GM12891 (cell line): ENCODE results near the gene BMPER.

Experiments
- PAX5 ChIP-seq: IDR thresholded peaks from 2 replicates; pipeline ENCODE4 v1.6.1; 2011; ENCODE audit warnings: low read length, moderate library complexity, mild to moderate bottlenecking; ENCODE audit not compliant: insufficient read depth, severe bottlenecking
- POLR2A ChIP-seq: IDR thresholded peaks from 2 replicates; pipeline ENCODE4 v1.6.1; 2011; ENCODE audit warnings: low read depth, low read length, control low read depth
- POLR2AphosphoS5 ChIP-seq: IDR thresholded peaks from 2 replicates; pipeline ENCODE4 v1.6.1; 2011; ENCODE audit warnings: low read depth, low read length, control low read depth
- POU2F2 ChIP-seq: IDR thresholded peaks from 2 replicates; pipeline ENCODE4 v1.6.1; 2011; ENCODE audit warnings: low read depth, mild to moderate bottlenecking, control low read depth, low read length, moderate library complexity
- SPI1 ChIP-seq: IDR thresholded peaks from 2 replicates; pipeline ENCODE4 v1.6.1; 2011; ENCODE audit warnings: low read depth, low read length, control low read depth
- TAF1 ChIP-seq: IDR thresholded peaks from 2 replicates; pipeline ENCODE4 v1.6.1; 2011; ENCODE audit warnings: low read depth, low read length, control low read depth

- TF ChIP-seq POLR2A = no peak
- no peak for TF ChIP-seq TAF1
- no peak for TF ChIP-seq POLR2AphosphoS5
- no peak for TF ChIP-seq SPI1
- no peak for TF ChIP-seq PAX5
- TF ChIP-seq POU2F2 = no peak
Measured at GRCh38 chr7:34191771-34192479, 286.6 kb downstream of the BMPER start.
